GM18508 (cell line): Measurements from ENCODE around the gene DNASE2.

Experiments used
- ATAC-seq: cut with Tn5 transposase; IDR thresholded peaks from one replicate; pipeline ENCODE4 v1.9.1; 2021; ENCODE audit warnings: moderate number of reproducible peaks; ENCODE audit not compliant: insufficient read depth, unreplicated experiment

DNASE2 gene

GRCh38 chr19:12836529-12836863 lies 44.8 kb downstream of the DNASE2 start:
- no peak for ATAC-seq

GRCh38 chr19:12834976-12835757 lies 46.1 kb downstream of the DNASE2 start:
- ATAC-seq: no peak

GRCh38 chr19:12834566-12834943 lies 46.7 kb downstream of the DNASE2 start, which contains the start of gene RTBDN:
Gene RTBDN, minus strand, starts transcription at chr19:12834579. Its CDS starts 4,600 bp downstream, at chr19:12829979.
- no peak for ATAC-seq

GRCh38 chr19:12833738-12834565 lies 47.3 kb downstream of the DNASE2 start:
- ATAC-seq: no peak

GRCh38 chr19:12833418-12833737 lies 47.9 kb downstream of the DNASE2 start:
- ATAC-seq: no peak

GRCh38 chr19:12828494-12828893 lies 52.8 kb downstream of the DNASE2 start:
- ATAC-seq: no peak

GRCh38 chr19:12825254-12826131 lies 55.8 kb downstream of the DNASE2 start:
- ATAC-seq: no peak
